ENCODE data around the gene USP17L15. TPM values are rescaled to one million over a fixed set of nuclear protein-coding genes. Genes with fewer than 3 reads are reported as not detected.
"Not testable (repeated sequence)": the region's sequence is repeated elsewhere in the genome, so short reads cannot be mapped to it uniquely, and the experiment has no call there.

USP17L15 gene
- polyA plus RNA-seq (ENCODE audit: insufficient read length in 4 of 4) = under 1 TPM in 1 of 4 donors, not detected in 3; 0.11 TPM

GRCh38 chr4:9234085-9234484 is at the start of gene USP17L15:
Gene USP17L15 (plus strand): TSS chr4:9234385. CDS start chr4:9234385, 0 bp downstream.
- DNase-seq (ENCODE audit: low read depth in 4 of 4, low spot score in 3 of 4) = not testable (repeated sequence)

- not testable (repeated sequence) for DNase-seq (ENCODE audit: low read depth in 4 of 4, low spot score in 3 of 4)
Observed at GRCh38 chr4:9210357-9210756, 23.8 kb upstream of the USP17L15 start, which contains the start of gene USP17L10. Gene USP17L10 (plus strand): TSS chr4:9210657. CDS start chr4:9210657, 0 bp downstream.

DNA sequence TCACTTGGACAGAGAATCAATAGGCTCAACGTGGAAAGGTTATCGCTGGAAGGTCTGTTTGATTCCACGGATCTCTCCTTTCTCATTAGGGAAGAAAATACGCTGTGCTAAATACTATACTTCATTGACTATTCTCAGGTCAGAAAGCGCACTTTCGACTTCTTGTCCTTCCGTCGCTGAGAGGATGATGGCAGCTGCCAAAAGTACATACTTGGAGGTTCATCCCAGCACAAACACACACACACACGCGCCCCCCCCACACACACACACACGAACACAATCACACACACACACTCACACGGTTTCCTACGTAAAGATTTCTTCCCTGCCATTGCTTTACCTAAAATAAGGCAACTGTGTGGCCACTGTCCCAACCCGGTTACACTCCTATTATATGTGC is 19.5 kb upstream of the USP17L15 start:
- not testable (repeated sequence) for DNase-seq (ENCODE audit: low read depth in 4 of 4, low spot score in 3 of 4)

GRCh38 chr4:9215105-9215504 is 19.1 kb upstream of the USP17L15 start, which contains the start of gene USP17L11:
Gene USP17L11 (plus strand): TSS chr4:9215405. CDS start chr4:9215405, 0 bp downstream.
- DNase-seq (ENCODE audit: low read depth in 4 of 4, low spot score in 3 of 4) = not testable (repeated sequence)

GRCh38 chr4:9219852-9220251 is 14.3 kb upstream of the USP17L15 start, which contains the start of gene USP17L12:
Gene USP17L12 (plus strand): TSS chr4:9220152. CDS start chr4:9220152, 0 bp downstream.
- not testable (repeated sequence) for DNase-seq (ENCODE audit: low read depth in 4 of 4, low spot score in 3 of 4)

DNA sequence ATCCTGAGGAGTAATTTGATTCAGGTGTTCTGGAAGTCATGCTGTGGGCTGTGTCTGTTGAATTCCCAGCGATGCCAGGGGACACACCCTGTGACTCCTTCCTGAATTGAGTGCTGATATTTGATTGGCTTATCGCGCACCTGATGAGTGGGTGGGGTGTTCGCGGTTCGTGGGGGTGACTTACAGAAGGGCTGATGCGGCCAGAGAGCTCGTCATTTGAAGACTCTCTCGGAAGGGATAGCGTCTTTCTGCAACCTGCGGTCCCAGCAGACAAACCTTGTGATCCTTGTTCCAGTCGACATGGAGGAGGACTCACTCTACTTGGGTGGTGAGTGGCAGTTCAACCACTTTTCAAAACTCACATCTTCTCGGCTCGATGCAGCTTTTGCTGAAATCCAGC is 9.6 kb upstream of the USP17L15 start, which contains the start of gene USP17L13:
Gene USP17L13, plus strand, starts transcription at position 301 of the 400 bp plus-strand sequence. Its CDS starts 0 bp downstream, at position 301.
- DNase-seq (ENCODE audit: low read depth in 4 of 4, low spot score in 3 of 4) = not testable (repeated sequence)

GRCh38 chr4:9230249-9230648 is 3.9 kb upstream of the USP17L15 start:
- DNase-seq (ENCODE audit: low read depth in 4 of 4, low spot score in 3 of 4) = not testable (repeated sequence)

- DNase-seq (ENCODE audit: low read depth in 4 of 4, low spot score in 3 of 4) = not testable (repeated sequence)
Observed at GRCh38 chr4:9238461-9238860, 4.3 kb downstream of the USP17L15 start.

DNA sequence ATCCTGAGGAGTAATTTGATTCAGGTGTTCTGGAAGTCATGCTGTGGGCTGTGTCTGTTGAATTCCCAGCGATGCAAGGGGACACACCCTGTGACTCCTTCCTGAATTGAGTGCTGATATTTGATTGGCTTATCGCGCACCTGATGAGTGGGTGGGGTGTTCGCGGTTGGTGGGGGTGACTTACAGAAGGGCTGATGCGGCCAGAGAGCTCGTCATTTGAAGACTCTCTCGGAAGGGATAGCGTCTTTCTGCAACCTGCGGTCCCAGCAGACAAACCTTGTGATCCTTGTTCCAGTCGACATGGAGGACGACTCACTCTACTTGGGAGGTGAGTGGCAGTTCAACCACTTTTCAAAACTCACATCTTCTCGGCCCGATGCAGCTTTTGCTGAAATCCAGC is 9.4 kb downstream of the USP17L15 start, which contains the start of gene USP17L17:
Gene USP17L17, plus strand, starts transcription at position 301 of the 400 bp plus-strand sequence. Its CDS starts 0 bp downstream, at position 301.
- DNase-seq (ENCODE audit: low read depth in 4 of 4, low spot score in 3 of 4) = not testable (repeated sequence)

DNA sequence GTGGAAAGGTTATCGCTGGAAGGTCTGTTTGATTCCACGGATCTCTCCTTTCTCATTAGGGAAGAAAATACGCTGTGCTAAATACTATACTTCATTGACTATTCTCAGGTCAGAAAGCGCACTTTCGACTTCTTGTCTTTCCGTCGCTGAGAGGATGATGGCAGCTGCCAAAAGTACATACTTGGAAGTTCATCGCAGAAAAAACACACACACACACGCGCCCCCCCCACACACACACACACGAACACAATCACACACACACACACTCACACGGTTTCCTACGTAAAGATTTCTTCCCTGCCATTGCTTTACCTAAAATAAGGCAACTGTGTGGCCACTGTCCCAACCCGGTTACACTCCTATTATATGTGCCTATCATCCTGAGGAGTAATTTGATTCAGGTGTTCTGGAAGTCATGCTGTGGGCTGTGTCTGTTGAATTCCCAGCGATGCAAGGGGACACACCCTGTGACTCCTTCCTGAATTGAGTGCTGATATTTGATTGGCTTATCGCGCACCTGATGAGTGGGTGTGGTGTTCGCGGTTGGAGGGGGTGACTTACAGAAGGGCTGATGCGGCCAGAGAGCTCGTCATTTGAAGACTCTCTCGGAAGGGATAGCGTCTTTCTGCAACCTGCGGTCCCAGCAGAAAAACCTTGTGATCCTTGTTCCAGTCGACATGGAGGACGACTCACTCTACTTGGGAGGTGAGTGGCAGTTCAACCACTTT is 13.9 kb downstream of the USP17L15 start, which contains the start of gene USP17L18:
Gene USP17L18, plus strand, starts transcription at position 678 of the 728 bp plus-strand sequence. Its CDS starts 0 bp downstream, at position 678.
- DNase-seq (ENCODE audit: low read depth in 4 of 4, low spot score in 3 of 4) = not testable (repeated sequence)

DNA sequence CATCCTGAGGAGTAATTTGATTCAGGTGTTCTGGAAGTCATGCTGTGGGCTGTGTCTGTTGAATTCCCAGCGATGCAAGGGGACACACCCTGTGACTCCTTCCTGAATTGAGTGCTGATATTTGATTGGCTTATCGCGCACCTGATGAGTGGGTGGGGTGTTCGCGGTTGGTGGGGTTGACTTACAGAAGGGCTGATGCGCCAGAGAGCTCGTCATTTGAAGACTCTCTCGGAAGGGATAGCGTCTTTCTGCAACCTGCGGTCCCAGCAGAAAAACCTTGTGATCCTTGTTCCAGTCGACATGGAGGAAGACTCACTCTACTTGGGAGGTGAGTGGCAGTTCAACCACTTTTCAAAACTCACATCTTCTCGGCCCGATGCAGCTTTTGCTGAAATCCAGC is 18.9 kb downstream of the USP17L15 start, which contains the start of gene USP17L19:
Gene USP17L19, plus strand, starts transcription at position 301 of the 400 bp plus-strand sequence. Its CDS starts 0 bp downstream, at position 301.
- not testable (repeated sequence) for DNase-seq (ENCODE audit: low read depth in 4 of 4, low spot score in 3 of 4)

GRCh38 chr4:9257824-9258223 is 23.6 kb downstream of the USP17L15 start, which contains the start of gene USP17L20:
Gene USP17L20 (plus strand): TSS chr4:9258124. CDS start chr4:9258124, 0 bp downstream.
- not testable (repeated sequence) for DNase-seq (ENCODE audit: low read depth in 4 of 4, low spot score in 3 of 4)

DNA sequence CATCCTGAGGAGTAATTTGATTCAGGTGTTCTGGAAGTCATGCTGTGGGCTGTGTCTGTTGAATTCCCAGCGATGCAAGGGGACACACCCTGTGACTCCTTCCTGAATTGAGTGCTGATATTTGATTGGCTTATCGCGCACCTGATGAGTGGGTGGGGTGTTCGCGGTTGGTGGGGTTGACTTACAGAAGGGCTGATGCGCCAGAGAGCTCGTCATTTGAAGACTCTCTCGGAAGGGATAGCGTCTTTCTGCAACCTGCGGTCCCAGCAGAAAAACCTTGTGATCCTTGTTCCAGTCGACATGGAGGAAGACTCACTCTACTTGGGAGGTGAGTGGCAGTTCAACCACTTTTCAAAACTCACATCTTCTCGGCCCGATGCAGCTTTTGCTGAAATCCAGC is 28.4 kb downstream of the USP17L15 start, which contains the start of gene USP17L21:
Gene USP17L21, plus strand, starts transcription at position 301 of the 400 bp plus-strand sequence. Its CDS starts 0 bp downstream, at position 301.
- not testable (repeated sequence) for DNase-seq (ENCODE audit: low read depth in 4 of 4, low spot score in 3 of 4)

GRCh38 chr4:9267319-9267718 is 33.1 kb downstream of the USP17L15 start, which contains the start of gene USP17L22:
Gene USP17L22 (plus strand): TSS chr4:9267619. CDS start chr4:9267619, 0 bp downstream.
- not testable (repeated sequence) for DNase-seq (ENCODE audit: low read depth in 4 of 4, low spot score in 3 of 4)

DNA sequence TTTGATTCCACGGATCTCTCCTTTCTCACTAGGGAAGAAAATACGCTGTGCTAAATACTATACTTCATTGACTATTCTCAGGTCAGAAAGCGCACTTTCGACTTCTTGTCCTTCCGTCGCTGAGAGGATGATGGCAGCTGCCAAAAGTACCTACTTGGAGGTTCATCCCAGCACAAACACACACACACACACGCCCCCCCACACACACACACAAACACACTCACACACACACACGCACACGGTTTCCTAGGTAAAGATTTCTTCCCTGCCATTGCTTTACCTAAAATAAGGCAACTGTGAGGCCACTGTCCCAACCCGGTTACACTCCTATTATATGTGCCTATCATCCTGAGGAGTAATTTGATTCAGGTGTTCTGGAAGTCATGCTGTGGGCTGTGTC is 37.5 kb downstream of the USP17L15 start:
- DNase-seq (ENCODE audit: low read depth in 4 of 4, low spot score in 3 of 4) = not testable (repeated sequence)

Other genes starting within 250 kb of the USP17L15 start
- gene FAM90A26, start 64.0 kb upstream of the USP17L15 start, polyA plus RNA-seq (ENCODE audit: insufficient read length in 4 of 4) = under 1 TPM in 1 of 4 donors, not detected in 3; 0.05 TPM
- not detected for gene USP17L10, start 23.7 kb upstream of the USP17L15 start, polyA plus RNA-seq (ENCODE audit: insufficient read length in 4 of 4)
- not detected for gene USP17L11, start 19.0 kb upstream of the USP17L15 start, polyA plus RNA-seq (ENCODE audit: insufficient read length in 4 of 4)
- not detected for gene USP17L12, start 14.2 kb upstream of the USP17L15 start, polyA plus RNA-seq (ENCODE audit: insufficient read length in 4 of 4)
- gene USP17L13, start 9.5 kb upstream of the USP17L15 start, polyA plus RNA-seq (ENCODE audit: insufficient read length in 4 of 4) = not detected
- not detected for gene USP17L17, start 9.5 kb downstream of the USP17L15 start, polyA plus RNA-seq (ENCODE audit: insufficient read length in 4 of 4)
- gene USP17L18, start 14.2 kb downstream of the USP17L15 start, polyA plus RNA-seq (ENCODE audit: insufficient read length in 4 of 4) = not detected
- not detected for gene USP17L19, start 19.0 kb downstream of the USP17L15 start, polyA plus RNA-seq (ENCODE audit: insufficient read length in 4 of 4)
- gene USP17L20, start 23.7 kb downstream of the USP17L15 start, polyA plus RNA-seq (ENCODE audit: insufficient read length in 4 of 4) = not detected
- gene USP17L21, start 28.5 kb downstream of the USP17L15 start, polyA plus RNA-seq (ENCODE audit: insufficient read length in 4 of 4) = not detected
- not detected for gene USP17L22, start 33.2 kb downstream of the USP17L15 start, polyA plus RNA-seq (ENCODE audit: insufficient read length in 4 of 4)
- gene USP17L24, start 90.8 kb downstream of the USP17L15 start, polyA plus RNA-seq (ENCODE audit: insufficient read length in 4 of 4) = not detected
- gene USP17L25, start 95.5 kb downstream of the USP17L15 start, polyA plus RNA-seq (ENCODE audit: insufficient read length in 4 of 4) = not detected
- gene USP17L26, start 100.3 kb downstream of the USP17L15 start, polyA plus RNA-seq (ENCODE audit: insufficient read length in 4 of 4) = not detected
- not detected for gene USP17L5, start 105.0 kb downstream of the USP17L15 start, polyA plus RNA-seq (ENCODE audit: insufficient read length in 4 of 4)
- not detected for gene USP17L27, start 109.8 kb downstream of the USP17L15 start, polyA plus RNA-seq (ENCODE audit: insufficient read length in 4 of 4)
- gene USP17L28, start 114.5 kb downstream of the USP17L15 start, polyA plus RNA-seq (ENCODE audit: insufficient read length in 4 of 4) = not detected
- not detected for gene USP17L29, start 119.3 kb downstream of the USP17L15 start, polyA plus RNA-seq (ENCODE audit: insufficient read length in 4 of 4)
- not detected for gene USP17L30, start 128.7 kb downstream of the USP17L15 start, polyA plus RNA-seq (ENCODE audit: insufficient read length in 4 of 4)
- gene DEFB131A, start 210.0 kb downstream of the USP17L15 start, polyA plus RNA-seq (ENCODE audit: insufficient read length in 4 of 4) = not detected

Measured in right renal pelvis (tissue), 4 donors.